Measurements from ENCODE around the gene GVQW3. TPM values are rescaled to one million over a fixed set of nuclear protein-coding genes. Genes with fewer than 3 reads are reported as not detected.

Gene GVQW3
- total RNA-seq, 2 donors from 2014 or later: 6.6 to 13.5 TPM

- Mint-ChIP-seq H3K27ac (no peak overlapping the region), H3K4me3 (no peak overlapping the region), H3K36me3 (ENCODE audit: low read depth) (no peaks in the 10 kb centered on the region), H3K4me1 (no peaks in the 10 kb centered on the region), H3K9me3 (no peaks in the 10 kb centered on the region), H3K27me3 (ENCODE audit: insufficient read depth) (peaks cover 2% of the 10 kb centered on the region)
- no peak overlapping the region for H3K9ac ChIP-seq (ENCODE audit: extremely low read depth, low read length, poor library complexity, severe bottlenecking)
- H3K4me1 ChIP-seq (ENCODE audit: control insufficient read depth, insufficient read depth, low read length): no peaks in the 10 kb centered on the region
- no peaks in the 10 kb centered on the region for H3K36me3 ChIP-seq (ENCODE audit: control insufficient read depth, insufficient read depth, low read length)
- no peak for TF ChIP-seq CTCF (conservative IDR thresholded peaks at IDR 0.05)
- no peak overlapping the region for H3K27ac ChIP-seq (ENCODE audit: low read depth, low read length)
- H3K27me3 ChIP-seq (ENCODE audit: control insufficient read depth, insufficient read depth, low read length, poor library complexity, severe bottlenecking): no peaks in the 10 kb centered on the region
- DNase-seq: no peak
- no peaks in the 10 kb centered on the region for H3K9me3 ChIP-seq (ENCODE audit: control insufficient read depth, low read length)
- 93 to 96% methylated on average over 3 to 7 of the region's 7 CpGs for WGBS, 2 experiments (ENCODE audit: insufficient coverage in 1 of 2, insufficient read length in 1 of 2)
- no peak overlapping the region for H3K4me3 ChIP-seq (ENCODE audit: low read length)
Observed at GRCh38 chr11:76391811-76392475, 10.8 kb downstream of the GVQW3 start.

- Mint-ChIP-seq H3K27me3 (ENCODE audit: insufficient read depth) (peaks cover 2% of the 10 kb centered on the region), H3K36me3 (ENCODE audit: low read depth) (no peaks in the 10 kb centered on the region), H3K27ac (no peak overlapping the region), H3K4me3 (no peak overlapping the region), H3K4me1 (no peaks in the 10 kb centered on the region), H3K9me3 (no peaks in the 10 kb centered on the region)
- Histone ChIP-seq H3K36me3 (ENCODE audit: control insufficient read depth, insufficient read depth, low read length) (no peaks in the 10 kb centered on the region), H3K9me3 (ENCODE audit: control insufficient read depth, low read length) (no peaks in the 10 kb centered on the region), H3K9ac (ENCODE audit: extremely low read depth, low read length, poor library complexity, severe bottlenecking) (no peak overlapping the region), H3K27ac (ENCODE audit: low read depth, low read length) (no peak overlapping the region), H3K4me3 (ENCODE audit: low read length) (no peak overlapping the region), H3K4me1 (ENCODE audit: control insufficient read depth, insufficient read depth, low read length) (no peaks in the 10 kb centered on the region), H3K27me3 (ENCODE audit: control insufficient read depth, insufficient read depth, low read length, poor library complexity, severe bottlenecking) (no peaks in the 10 kb centered on the region)
- WGBS, 2 experiments (ENCODE audit: insufficient coverage in 1 of 2, insufficient read length in 1 of 2): 100% methylated on average over 1 of the region's 1 CpG; no CpG with 5 or more reads in 1 of the 2 experiments
- no peak for TF ChIP-seq CTCF (conservative IDR thresholded peaks at IDR 0.05)
- DNase-seq: no peak
Observed at GRCh38 chr11:76392870-76393269, 11.7 kb downstream of the GVQW3 start.

DNA sequence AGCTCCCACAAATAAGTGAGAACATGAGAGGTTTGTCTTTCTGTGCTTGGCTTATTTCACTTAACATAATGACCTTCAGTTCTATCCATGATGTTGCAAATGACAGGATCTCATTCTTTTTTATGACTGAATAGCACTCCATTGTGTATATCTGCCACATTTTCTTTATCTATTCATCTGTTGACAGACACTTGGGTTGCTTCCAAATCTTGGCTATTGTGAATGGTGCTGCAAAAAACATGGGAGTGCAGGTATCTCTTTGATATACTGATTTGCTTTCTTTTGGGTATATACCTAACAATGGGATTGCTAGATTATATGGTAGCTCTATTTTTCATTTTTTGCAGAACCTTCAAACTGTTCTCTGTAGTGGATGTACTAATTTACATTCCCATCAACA, 13.3 kb downstream of the GVQW3 start:
- H3K4me1 Mint-ChIP-seq: no peaks in the 10 kb centered on the region

More for the DNA sequence above, 13.3 kb downstream of the GVQW3 start:
- Mint-ChIP-seq H3K4me3 (no peak overlapping the region), H3K36me3 (ENCODE audit: low read depth) (no peaks in the 10 kb centered on the region), H3K27me3 (ENCODE audit: insufficient read depth) (peaks cover 2% of the 10 kb centered on the region), H3K9me3 (no peaks in the 10 kb centered on the region), H3K27ac (no peak overlapping the region)
- Histone ChIP-seq H3K36me3 (ENCODE audit: control insufficient read depth, insufficient read depth, low read length) (no peaks in the 10 kb centered on the region), H3K4me3 (ENCODE audit: low read length) (no peak overlapping the region), H3K4me1 (ENCODE audit: control insufficient read depth, insufficient read depth, low read length) (no peaks in the 10 kb centered on the region), H3K27me3 (ENCODE audit: control insufficient read depth, insufficient read depth, low read length, poor library complexity, severe bottlenecking) (no peaks in the 10 kb centered on the region), H3K27ac (ENCODE audit: low read depth, low read length) (no peak overlapping the region), H3K9me3 (ENCODE audit: control insufficient read depth, low read length) (no peaks in the 10 kb centered on the region), H3K9ac (ENCODE audit: extremely low read depth, low read length, poor library complexity, severe bottlenecking) (no peak overlapping the region)
- no peak for DNase-seq
- no peak for TF ChIP-seq CTCF (conservative IDR thresholded peaks at IDR 0.05)
